Natural killer cell treated with Interleukin-12 subunit alpha and Interleukin-12 subunit beta and Interleukin-15 and Interleukin-18, amount 100 ng/mL, for 72 hours (primary cell): ENCODE data around the gene TRIM65. TPM values are rescaled to one million over a fixed set of nuclear protein-coding genes. Genes with fewer than 3 reads are reported as not detected.

Source experiments
- ATAC-seq, 2 donors: fragments of 150-1000 bp; cut with Tn5 transposase in 1 of 2; sonication (Bioruptor Pico), chemical (Tn5 transposase) in 1 of 2; 2 replicates each; pipeline ENCODE4 v1.10.0; 2021
- DNase-seq: peaks from one replicate; pipeline ENCODE4 v3.0.0; 2022; ENCODE audit warnings: low spot score
- H3K27ac Mint-ChIP-seq, 2 donors: 1 replicate in 1 of 2; 2 replicates in 1 of 2; pipeline ENCODE4 v1.8.0; 2022; ENCODE audit warnings: mixed read lengths in 2 of 2, mild to moderate bottlenecking in 1 of 2, moderate library complexity in 1 of 2
- H3K27me3 Mint-ChIP-seq, 2 donors: 1 replicate in 1 of 2; 2 replicates in 1 of 2; pipeline ENCODE4 v1.8.0; 2022; ENCODE audit warnings: mixed read lengths in 2 of 2
- H3K36me3 Mint-ChIP-seq: one replicate; pipeline ENCODE4 v1.8.0; 2022; ENCODE audit warnings: mixed read lengths
- H3K4me1 Mint-ChIP-seq, 2 donors: 1 replicate in 1 of 2; 2 replicates in 1 of 2; pipeline ENCODE4 v1.8.0; 2022; ENCODE audit warnings: low read depth in 2 of 2, mixed read lengths in 2 of 2, mild to moderate bottlenecking in 1 of 2
- H3K4me3 Mint-ChIP-seq: one replicate; pipeline ENCODE4 v1.8.0; 2022; ENCODE audit warnings: mixed read lengths
- H3K9me3 Mint-ChIP-seq: 2 replicates; pipeline ENCODE4 v1.8.0; 2022; ENCODE audit warnings: mixed read lengths
- total RNA-seq, 2 donors: library from RNA; stranded (reverse); gene quantifications; one replicate each; pipeline ENCODE4 v1.2.3, GENCODE V29; 2022

The TRIM65 gene
- total RNA-seq, 2 donors from 2014 or later: 17.2 to 42.1 TPM

DNA sequence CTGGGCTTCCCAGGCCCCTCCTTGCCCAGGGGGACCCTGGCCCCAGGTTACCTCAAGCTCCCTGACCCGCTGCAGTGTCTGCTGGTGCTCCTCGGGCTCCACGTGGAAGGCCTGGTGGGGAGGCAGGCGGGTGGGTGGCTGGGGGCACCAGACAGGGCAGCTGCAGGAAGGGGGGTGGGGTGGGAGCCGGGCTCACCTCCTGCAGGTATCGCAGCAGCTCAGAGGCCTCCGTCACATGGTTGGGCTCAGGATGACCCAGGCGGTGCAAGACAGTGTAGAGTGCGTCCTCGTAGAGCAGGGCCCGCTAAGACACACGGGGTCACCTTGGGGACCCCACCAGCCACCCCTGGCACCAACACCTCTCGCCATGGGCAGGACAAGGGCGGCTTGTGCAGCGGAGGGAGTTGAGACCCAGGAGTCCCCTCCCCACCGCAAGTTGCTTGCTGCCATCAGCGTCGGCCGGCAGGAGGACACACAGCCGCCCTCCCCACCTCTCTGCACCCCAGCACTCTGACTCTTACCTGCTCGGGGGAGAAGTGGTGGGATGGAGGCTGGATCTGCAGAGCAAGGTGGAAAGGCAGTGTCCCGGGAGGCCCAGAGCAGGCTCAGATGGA, 53.7 kb downstream of the TRIM65 start:
- Mint-ChIP-seq H3K27me3 (no peaks in the 10 kb centered on the region), H3K27ac (peak overlapping the region; percentile 81 to 93), H3K4me1 (peaks cover 6 to 11% of the 10 kb centered on the region in 2 donors), H3K9me3 (no peaks in the 10 kb centered on the region), H3K4me3 (peak overlapping the region; percentile 89), H3K36me3 (no peaks in the 10 kb centered on the region)
- ATAC-seq (peak in 1 of 2 donors; percentile 12), DNase-seq (no peak)

DNA sequence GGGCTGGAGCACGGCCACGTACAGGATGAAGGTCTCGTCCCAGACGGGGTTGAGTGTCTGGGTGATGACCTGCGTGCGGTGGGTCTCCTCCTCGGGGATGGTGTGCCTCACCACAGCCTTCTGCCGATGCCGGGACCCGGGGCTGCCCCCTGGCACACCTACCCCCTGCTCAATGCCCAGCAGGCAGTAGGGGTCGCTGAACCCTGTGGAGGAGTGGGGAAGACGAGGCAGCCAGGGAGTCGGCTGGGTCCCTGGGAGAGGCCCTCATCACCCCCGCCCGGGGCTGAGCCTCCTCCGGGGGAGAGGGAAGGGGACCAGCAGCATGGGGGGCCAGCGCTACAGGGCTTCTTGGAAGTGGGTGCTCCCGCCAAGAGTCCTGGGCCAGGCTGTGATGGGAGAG, 54.3 kb downstream of the TRIM65 start:
- no peaks in the 10 kb centered on the region for H3K36me3 Mint-ChIP-seq

DNA sequence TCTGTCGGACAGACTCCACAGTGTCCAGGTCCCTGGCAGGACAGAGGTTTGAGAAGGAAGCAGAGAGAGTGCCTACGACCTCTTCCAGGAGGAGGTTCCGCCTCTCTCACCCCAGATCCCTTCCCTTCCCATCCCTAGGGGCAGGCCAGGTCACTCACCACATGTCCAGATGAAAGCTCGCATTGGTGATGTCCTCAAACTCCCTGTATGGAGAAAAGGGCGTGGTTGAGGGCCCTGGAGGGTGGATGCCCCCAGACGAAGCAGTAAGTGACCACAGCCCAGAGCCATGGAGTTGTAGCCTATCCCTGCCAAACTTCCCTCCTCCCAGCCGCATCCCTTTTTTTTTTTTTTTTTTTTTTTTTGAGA, 56.0 kb downstream of the TRIM65 start:
- Mint-ChIP-seq H3K36me3 (no peaks in the 10 kb centered on the region), H3K4me1 (peaks cover 6 to 13% of the 10 kb centered on the region in 2 donors), H3K27ac (no peak overlapping the region), H3K4me3 (no peak overlapping the region), H3K27me3 (no peaks in the 10 kb centered on the region), H3K9me3 (no peaks in the 10 kb centered on the region)
- no peak for DNase-seq
- ATAC-seq: no peak

More for the DNA sequence above, 54.3 kb downstream of the TRIM65 start:
- DNase-seq (no peak), ATAC-seq (no peak)
- Mint-ChIP-seq H3K4me1 (peaks cover 6 to 13% of the 10 kb centered on the region in 2 donors), H3K27ac (peak overlapping the region; percentile 23 to 58), H3K27me3 (no peaks in the 10 kb centered on the region), H3K4me3 (peak overlapping the region; percentile 89), H3K9me3 (no peaks in the 10 kb centered on the region)

DNA sequence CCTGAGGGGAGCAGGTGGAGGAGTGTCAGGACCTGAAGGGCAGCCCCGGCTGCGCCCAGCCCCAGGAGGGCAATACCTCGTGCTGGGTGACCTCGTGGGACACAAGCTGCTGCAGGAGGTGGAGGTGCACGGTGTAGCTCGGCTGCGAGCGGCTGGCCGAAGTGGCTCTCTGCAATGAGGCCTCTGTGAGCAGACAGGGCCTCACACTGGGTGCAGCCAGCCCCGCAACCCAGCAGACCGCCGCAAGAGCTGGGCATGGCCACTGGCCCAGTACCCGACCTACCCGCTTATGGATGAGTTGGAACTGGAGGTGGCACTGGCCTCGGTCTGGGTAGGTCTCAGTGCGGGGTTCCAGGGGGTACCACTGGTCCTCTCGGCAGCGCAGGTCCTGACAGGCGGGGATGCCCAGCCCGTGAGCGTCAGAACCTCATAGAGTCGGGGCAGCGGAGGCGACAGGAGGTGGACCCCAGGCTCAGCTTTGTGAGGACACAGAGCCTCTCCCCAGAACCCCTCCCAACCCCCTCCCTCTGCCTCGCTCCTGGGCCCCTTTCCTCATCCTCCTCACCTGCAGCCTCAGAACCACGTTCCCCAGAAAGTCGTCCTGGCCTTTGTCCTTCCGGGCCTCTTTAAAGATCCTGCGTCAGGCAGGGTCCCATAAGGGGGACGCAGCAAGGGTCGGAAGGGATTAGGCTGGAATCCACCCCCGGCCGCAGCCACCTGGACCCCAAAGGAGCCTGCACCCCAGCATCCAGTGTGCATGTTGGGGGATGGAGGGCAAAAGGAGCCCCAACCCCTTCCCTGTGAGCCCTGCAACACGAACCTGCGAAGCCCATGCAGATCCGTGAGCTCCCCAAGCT, 56.6 kb downstream of the TRIM65 start:
- Mint-ChIP-seq H3K4me3 (no peak overlapping the region), H3K27ac (no peak overlapping the region), H3K27me3 (no peaks in the 10 kb centered on the region), H3K4me1 (peaks cover 2 to 9% of the 10 kb centered on the region in 2 donors), H3K36me3 (no peaks in the 10 kb centered on the region), H3K9me3 (no peaks in the 10 kb centered on the region)
- ATAC-seq (no peak), DNase-seq (no peak)

Other genes with a start within 250 kb of the TRIM65 start
- 10 to 100 TPM; 32.6 to 59.7 TPM for gene RECQL5, start 229.8 kb downstream of the TRIM65 start, total RNA-seq
- 100 to 1,000 TPM; 129 TPM for gene SAP30BP, start 229.6 kb downstream of the TRIM65 start, total RNA-seq
- under 1 TPM in 1 of 2 donors, not detected in 1; 0.90 TPM for gene ITGB4, start 175.5 kb downstream of the TRIM65 start, total RNA-seq
- gene GALK1, start 131.8 kb downstream of the TRIM65 start, total RNA-seq: 10 to 100 TPM; 13.7 to 31.1 TPM
- gene UNK, start 112.1 kb downstream of the TRIM65 start, total RNA-seq: 10 to 100 TPM; 30.6 to 39.8 TPM
- gene UNC13D, start 52.5 kb downstream of the TRIM65 start, total RNA-seq: 100 to 1,000 TPM; 270 to 289 TPM
- 100 to 1,000 TPM in 1 of 2 donors, 10 to 100 TPM in 1; 73.8 to 101 TPM for gene WBP2, start 41.6 kb downstream of the TRIM65 start, total RNA-seq
- 1 to 10 TPM; 1.6 to 2.1 TPM for gene TRIM47, start 18.4 kb downstream of the TRIM65 start, total RNA-seq
- 100 to 1,000 TPM; 117 to 174 TPM for gene MRPL38, start 7.9 kb upstream of the TRIM65 start, total RNA-seq
- 10 to 100 TPM; 10.2 to 34.4 TPM for gene FBF1, start 44.1 kb upstream of the TRIM65 start, total RNA-seq
- gene ACOX1, start 82.2 kb upstream of the TRIM65 start, total RNA-seq: 10 to 100 TPM; 36.8 to 44.6 TPM
- gene TEN1, start 82.3 kb upstream of the TRIM65 start, total RNA-seq: 10 to 100 TPM; 16.5 to 19.1 TPM
- 10 to 100 TPM in 1 of 2 donors, 1 to 10 TPM in 1; 9.8 to 16.2 TPM for gene CDK3, start 103.9 kb upstream of the TRIM65 start, total RNA-seq
- gene EVPL, start 130.4 kb upstream of the TRIM65 start, total RNA-seq: under 1 TPM; 0.05 to 0.64 TPM
- gene SRP68, start 175.6 kb upstream of the TRIM65 start, total RNA-seq: 10 to 100 TPM; 96.2 to 98.4 TPM
- under 1 TPM; 0.21 to 0.75 TPM for gene GALR2, start 177.8 kb upstream of the TRIM65 start, total RNA-seq
- 1 to 10 TPM in 1 of 2 donors, under 1 TPM in 1; 0.52 to 1.4 TPM for gene ZACN, start 182.2 kb upstream of the TRIM65 start, total RNA-seq
- gene EXOC7, start 206.8 kb upstream of the TRIM65 start, total RNA-seq: 100 to 1,000 TPM; 134 to 163 TPM
- gene FOXJ1, start 244.3 kb upstream of the TRIM65 start, total RNA-seq: under 1 TPM; 0.48 to 0.95 TPM